Natural killer cell (primary cell): ENCODE data around the gene CRYZL1. TPM values are rescaled to one million over a fixed set of nuclear protein-coding genes. Genes with fewer than 3 reads are reported as not detected.

Experiments
- ATAC-seq, 3 donors: fragments of 150-1000 bp in 2 of 3; fragments of 200-7000 bp in 1 of 3; cut with Tn5 transposase; 1 replicate in 1 of 3; 2 replicates in 2 of 3; pipeline ENCODE4 v1.10.0; 2021; ENCODE audit warnings: mild to moderate bottlenecking in 2 of 3, moderate library complexity in 2 of 3
- DNase-seq, 2 donors: peaks; one replicate each; pipeline versions ENCODE4 v3.0.0 to v3.0.0-alpha.2; 2013 to 2021; ENCODE audit warnings: mixed read lengths in 1 of 2
- H3K27ac ChIP-seq: one replicate; pipeline ENCODE4 v1.5.1; 2013; ENCODE audit warnings: mild to moderate bottlenecking, low read length
- H3K27me3 ChIP-seq: one replicate; pipeline ENCODE4 v1.6.1; 2013; ENCODE audit warnings: low read length; ENCODE audit not compliant: control insufficient read depth, insufficient read depth
- H3K36me3 ChIP-seq: one replicate; pipeline ENCODE4 v1.6.1; 2013; ENCODE audit warnings: low read length; ENCODE audit not compliant: control insufficient read depth, insufficient read depth
- H3K4me1 ChIP-seq: one replicate; pipeline ENCODE4 v1.6.1; 2013; ENCODE audit warnings: low read length; ENCODE audit not compliant: control insufficient read depth, insufficient read depth
- H3K4me3 ChIP-seq: one replicate; pipeline ENCODE4 v1.5.1; 2013; ENCODE audit warnings: low read length
- H3K9me3 ChIP-seq: one replicate; pipeline ENCODE4 v1.6.1; 2013; ENCODE audit warnings: low read length; ENCODE audit not compliant: control insufficient read depth, insufficient read depth
- H3K27ac Mint-ChIP-seq, 2 donors: one replicate each; pipeline ENCODE4 v1.8.0; 2022; ENCODE audit warnings: mild to moderate bottlenecking in 2 of 2, mixed read lengths in 2 of 2, moderate library complexity in 1 of 2
- H3K27me3 Mint-ChIP-seq, 2 donors: one replicate each; pipeline ENCODE4 v1.8.0; 2022; ENCODE audit warnings: low read depth in 2 of 2, mixed read lengths in 2 of 2
- H3K36me3 Mint-ChIP-seq: one replicate; pipeline ENCODE4 v1.8.0; 2022; ENCODE audit warnings: mixed read lengths
- H3K4me1 Mint-ChIP-seq, 2 donors: one replicate each; pipeline ENCODE4 v1.8.0; 2022; ENCODE audit warnings: mixed read lengths in 2 of 2
- H3K4me3 Mint-ChIP-seq: one replicate; pipeline ENCODE4 v1.8.0; 2022; ENCODE audit warnings: mild to moderate bottlenecking, moderate library complexity, mixed read lengths
- H3K9me3 Mint-ChIP-seq, 2 donors: one replicate each; pipeline ENCODE4 v1.8.0; 2022; ENCODE audit warnings: mixed read lengths in 2 of 2
- CTCF ChIP-seq: fragments of 200-600 bp; IDR thresholded peaks from one replicate; pipeline ENCODE4 v1.8.0; 2022; ENCODE audit warnings: antibody characterized with exemption
- WGBS: methylation state at CpG from one replicate; pipeline ENCODE4 v1.1.7; 2013; ENCODE audit warnings: missing lambda C conversion rate; ENCODE audit not compliant: insufficient coverage; 5-methylcytosine and 5-hydroxymethylcytosine counted together
- intact Hi-C: fragments of 100-400 bp; cut with micrococcal nuclease; formaldehyde crosslinking; loops from one replicate; pipeline ENCODE4 v1.14.2; 2022
- total RNA-seq, 4 donors: library from RNA; stranded (reverse); fragments of 120-200 nt in 1 of 4; gene quantifications; one replicate each; pipeline versions ENCODE4 v1.2.3 to v1.2.4, GENCODE V29; 2013 to 2022

CRYZL1 gene
- total RNA-seq, 3 donors from 2014 or later (not counting 1 experiment from before 2014, with no cell fraction given): 25.8 to 32.8 (median 30.0) TPM

GRCh38 chr21:33644383-33645074, 3.0 kb upstream of the CRYZL1 start:
- intact Hi-C loops: loop anchor here (5.0 kb wide), 2 partner anchors 917 to 973 kb away; partner anchors contain the start of genes RCAN1 and SYNJ1
- H3K9me3 ChIP-seq: no peaks in the 10 kb centered on the region
- ATAC-seq (no peak), DNase-seq (no peak)
- H3K4me1 Mint-ChIP-seq: peaks cover 18 to 24% of the 10 kb centered on the region in 2 donors
- H3K36me3 ChIP-seq: no peaks in the 10 kb centered on the region
- 94% methylated on average over 10 of the region's 11 CpGs for WGBS
- no peak for TF ChIP-seq CTCF
- peaks cover 7% of the 10 kb centered on the region for H3K27me3 ChIP-seq
- H3K9me3 Mint-ChIP-seq: no peaks in the 10 kb centered on the region
- H3K4me1 ChIP-seq: peaks cover 16% of the 10 kb centered on the region
- peaks cover 20 to 36% of the 10 kb centered on the region in 2 donors for H3K27me3 Mint-ChIP-seq
- H3K27ac ChIP-seq: no peak overlapping the region
- H3K36me3 Mint-ChIP-seq: no peaks in the 10 kb centered on the region
- H3K27ac Mint-ChIP-seq: no peak overlapping the region
- H3K4me3 ChIP-seq: no peak overlapping the region
- peak overlapping the region; percentile 87 for H3K4me3 Mint-ChIP-seq

GRCh38 chr21:33643658-33644311, 2.2 kb upstream of the CRYZL1 start:
- H3K36me3 Mint-ChIP-seq: no peaks in the 10 kb centered on the region
- intact Hi-C loops: loop anchor here (2.0 to 5.0 kb wide), 3 partner anchors 101 to 974 kb away; partner anchors contain the start of genes GART, RCAN1, SON and SYNJ1
- no peak overlapping the region for H3K27ac ChIP-seq

GRCh38 chr21:33642896-33643657, 1.5 kb upstream of the CRYZL1 start:
- Histone ChIP-seq H3K27ac (no peak overlapping the region), H3K4me1 (peaks cover 16% of the 10 kb centered on the region), H3K9me3 (no peaks in the 10 kb centered on the region), H3K27me3 (peaks cover 7% of the 10 kb centered on the region), H3K36me3 (no peaks in the 10 kb centered on the region), H3K4me3 (peak overlapping the region; percentile 32)
- intact Hi-C loops: loop anchor here (2.0 to 5.0 kb wide), 3 partner anchors 100 to 974 kb away; partner anchors contain the start of genes GART, RCAN1, SON and SYNJ1
- H3K4me1 Mint-ChIP-seq: peaks cover 18 to 24% of the 10 kb centered on the region in 2 donors
- H3K9me3 Mint-ChIP-seq: no peaks in the 10 kb centered on the region
- ATAC-seq (no peak), DNase-seq (peak; percentile 34 to 43)
- whole genome bisulfite sequencing: under 1% methylated on average over 77 of the region's 78 CpGs
- H3K27me3 Mint-ChIP-seq: peaks cover 17 to 29% of the 10 kb centered on the region in 2 donors
- no peak for TF ChIP-seq CTCF
- no peaks in the 10 kb centered on the region for H3K36me3 Mint-ChIP-seq
- peak overlapping the region; percentile 87 for H3K4me3 Mint-ChIP-seq
- H3K27ac Mint-ChIP-seq: peak overlapping the region in 1 of 2 donors; percentile 63

More at GRCh38 chr21:33643658-33644311, 2.2 kb upstream of the CRYZL1 start:
- H3K4me3 ChIP-seq: no peak overlapping the region
- Mint-ChIP-seq H3K4me3 (peak overlapping the region; percentile 87), H3K27ac (peak overlapping the region in 1 of 2 donors; percentile 63), H3K27me3 (peaks cover 20 to 36% of the 10 kb centered on the region in 2 donors), H3K9me3 (no peaks in the 10 kb centered on the region), H3K4me1 (peaks cover 18 to 24% of the 10 kb centered on the region in 2 donors)
- no peak for ATAC-seq
- no peaks in the 10 kb centered on the region for H3K9me3 ChIP-seq
- 61% methylated on average over 6 of the region's 7 CpGs for WGBS
- H3K27me3 ChIP-seq: peaks cover 7% of the 10 kb centered on the region
- peak in 1 of 2 donors; percentile 33 for DNase-seq
- peaks cover 16% of the 10 kb centered on the region for H3K4me1 ChIP-seq
- no peak for TF ChIP-seq CTCF
- H3K36me3 ChIP-seq: no peaks in the 10 kb centered on the region
